RWPE1 (cell line): ENCODE data around the gene ADAD1.
"Not testable (repeated sequence)": the region's sequence is repeated elsewhere in the genome, so short reads cannot be mapped to it uniquely, and the experiment has no call there.

ENCODE experiments used
- CTCF ChIA-PET: fragments of 350-600 bp; sonication (Branson Sonifier 250); formaldehyde crosslinking; extraction: SDS; loops from one replicate; lab custom pipeline; 2021; lab: Yijun Ruan, JAX
- POLR2A ChIA-PET: fragments of 400-600 bp; formaldehyde crosslinking; extraction: SDS; loops from one replicate; lab custom pipeline; 2020; ENCODE audit warnings: antibody characterized with exemption; ENCODE audit not compliant: low non-redundant PET; lab: Yijun Ruan, JAX
- DNase-seq: peaks from one replicate; pipeline ENCODE4 v3.0.0; 2012; ENCODE audit warnings: low spot score
- H3K27ac ChIP-seq: fragments of 450-650 bp; 2 replicates; pipeline ENCODE4 v1.5.1; 2017
- TF ChIP-seq, protein P1 (sequence below): fragments of 450-650 bp; conservative IDR thresholded peaks from 2 replicates; pipeline ENCODE4 v1.5.1; 2017; ENCODE audit warnings: low read depth, mild to moderate bottlenecking

The ADAD1 gene

DNA sequence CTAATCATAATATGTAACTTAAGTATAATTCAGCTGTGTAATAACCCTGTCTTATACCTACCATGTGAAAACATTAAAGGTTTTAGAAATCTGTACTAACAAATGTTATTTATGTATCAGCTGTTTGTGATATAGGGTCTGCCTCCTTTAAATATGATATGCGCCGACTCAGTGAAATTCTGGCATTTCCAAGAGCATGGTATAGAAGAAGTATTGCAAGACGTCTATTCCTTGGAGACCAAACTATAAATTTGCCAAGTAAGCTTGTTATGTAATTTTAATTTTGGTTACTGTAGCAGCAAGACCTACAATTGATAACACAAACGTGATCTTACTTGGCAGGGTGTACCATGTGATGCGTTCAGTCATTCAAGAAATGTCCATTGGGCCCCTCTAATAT is 32.3 kb upstream of the ADAD1 start:
- no peak overlapping the region for H3K27ac ChIP-seq
- ChIA-PET CTCF (no interaction called here), POLR2A (no interaction called here)
- TF ChIP-seq, protein P1, sequence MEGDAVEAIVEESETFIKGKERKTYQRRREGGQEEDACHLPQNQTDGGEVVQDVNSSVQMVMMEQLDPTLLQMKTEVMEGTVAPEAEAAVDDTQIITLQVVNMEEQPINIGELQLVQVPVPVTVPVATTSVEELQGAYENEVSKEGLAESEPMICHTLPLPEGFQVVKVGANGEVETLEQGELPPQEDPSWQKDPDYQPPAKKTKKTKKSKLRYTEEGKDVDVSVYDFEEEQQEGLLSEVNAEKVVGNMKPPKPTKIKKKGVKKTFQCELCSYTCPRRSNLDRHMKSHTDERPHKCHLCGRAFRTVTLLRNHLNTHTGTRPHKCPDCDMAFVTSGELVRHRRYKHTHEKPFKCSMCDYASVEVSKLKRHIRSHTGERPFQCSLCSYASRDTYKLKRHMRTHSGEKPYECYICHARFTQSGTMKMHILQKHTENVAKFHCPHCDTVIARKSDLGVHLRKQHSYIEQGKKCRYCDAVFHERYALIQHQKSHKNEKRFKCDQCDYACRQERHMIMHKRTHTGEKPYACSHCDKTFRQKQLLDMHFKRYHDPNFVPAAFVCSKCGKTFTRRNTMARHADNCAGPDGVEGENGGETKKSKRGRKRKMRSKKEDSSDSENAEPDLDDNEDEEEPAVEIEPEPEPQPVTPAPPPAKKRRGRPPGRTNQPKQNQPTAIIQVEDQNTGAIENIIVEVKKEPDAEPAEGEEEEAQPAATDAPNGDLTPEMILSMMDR: no peak
- DNase-seq: no peak

DNA sequence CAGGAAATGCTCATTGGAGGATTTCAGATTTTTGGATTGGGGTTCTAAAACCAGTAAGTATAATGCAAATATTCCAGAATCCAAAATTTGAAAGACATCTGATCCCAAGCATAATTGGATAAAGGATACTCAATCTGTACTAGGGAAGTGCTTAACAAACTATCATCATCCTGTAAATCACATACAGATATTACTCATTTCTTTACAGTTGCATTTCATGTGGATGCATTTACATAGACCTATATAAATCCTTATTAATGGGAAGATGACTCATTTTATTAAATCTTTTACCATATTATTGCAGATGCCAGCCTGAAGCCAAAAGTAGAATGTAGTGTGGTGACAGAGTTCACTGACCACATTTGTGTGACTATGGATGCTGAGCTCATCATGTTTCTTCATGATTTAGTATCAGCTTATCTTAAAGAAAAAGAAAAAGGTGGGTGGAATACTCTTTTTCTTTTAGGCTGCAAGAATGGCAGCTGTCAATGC is 22.4 kb upstream of the ADAD1 start:
- ChIA-PET POLR2A (no interaction called here), CTCF (no interaction called here)
- DNase-seq: no peak
- no peak overlapping the region for H3K27ac ChIP-seq
- TF ChIP-seq, protein P1: no peak

DNA sequence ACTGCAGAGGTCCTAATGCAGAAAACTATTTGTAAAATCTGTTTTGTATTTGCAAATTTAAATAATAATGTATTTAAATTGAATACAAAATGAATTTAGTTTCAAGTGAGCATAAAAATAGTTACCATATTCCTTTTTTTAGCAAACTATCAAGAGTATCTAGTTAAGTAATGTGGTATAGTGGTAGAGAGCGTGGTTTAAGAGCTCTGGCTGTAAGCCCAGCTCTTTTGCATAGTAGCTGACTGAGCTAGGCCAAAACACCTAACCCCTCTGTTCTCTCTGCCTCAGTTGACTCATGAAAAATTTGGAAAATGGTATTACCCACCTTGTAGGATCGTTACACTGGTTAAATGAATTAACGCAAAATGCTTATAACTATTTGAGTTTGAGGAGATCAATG is 18.1 kb upstream of the ADAD1 start:
- no peak overlapping the region for H3K27ac ChIP-seq
- TF ChIP-seq, protein P1: no peak
- DNase-seq: no peak
- ChIA-PET CTCF (interaction anchor here (0.5 kb wide), 1 partner anchor 51 kb away, joined by 3 read pairs; no protein-coding TSS in a partner anchor), POLR2A (no interaction called here)

DNA sequence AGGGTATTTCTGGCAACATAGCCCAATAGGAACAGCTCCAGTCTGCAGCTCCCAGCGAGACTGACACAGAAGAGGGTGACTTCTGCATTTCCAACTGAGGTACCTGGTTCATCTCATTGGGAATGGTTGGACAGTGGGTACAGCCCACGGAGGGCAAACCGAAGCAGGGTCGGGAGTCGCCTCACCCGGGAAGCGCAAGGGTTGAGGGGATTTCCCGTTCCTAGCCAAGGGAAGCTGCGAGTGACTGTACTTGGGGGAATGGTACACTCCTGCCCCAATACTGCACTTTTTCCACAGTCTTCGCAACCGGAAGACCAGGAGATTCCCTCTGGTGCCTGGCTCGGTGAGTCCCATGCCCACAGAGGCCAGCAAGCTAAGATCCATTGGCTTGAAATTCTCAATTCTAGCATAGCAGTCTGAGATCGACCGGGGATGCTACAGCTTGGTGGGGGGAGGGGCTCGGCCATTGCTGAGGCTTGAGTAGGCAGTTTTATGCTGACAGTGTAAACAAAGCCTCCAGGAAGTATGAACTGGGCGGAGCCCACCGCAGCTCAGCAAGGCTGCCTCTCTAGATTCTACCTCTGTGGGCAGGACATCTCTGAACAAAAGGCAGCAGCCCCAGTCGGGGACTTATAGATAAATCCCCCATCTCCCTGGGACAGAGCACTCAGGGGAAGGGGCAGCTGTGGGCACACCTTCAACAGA is 14.0 kb upstream of the ADAD1 start:
- no peak overlapping the region for H3K27ac ChIP-seq
- CTCF ChIA-PET: interaction anchor here (0.5 kb wide), 1 partner anchor 11 kb away, joined by 3 read pairs; no protein-coding TSS in a partner anchor
- TF ChIP-seq, protein P1: no peak
- POLR2A ChIA-PET: no interaction called here
- DNase-seq: no peak

DNA sequence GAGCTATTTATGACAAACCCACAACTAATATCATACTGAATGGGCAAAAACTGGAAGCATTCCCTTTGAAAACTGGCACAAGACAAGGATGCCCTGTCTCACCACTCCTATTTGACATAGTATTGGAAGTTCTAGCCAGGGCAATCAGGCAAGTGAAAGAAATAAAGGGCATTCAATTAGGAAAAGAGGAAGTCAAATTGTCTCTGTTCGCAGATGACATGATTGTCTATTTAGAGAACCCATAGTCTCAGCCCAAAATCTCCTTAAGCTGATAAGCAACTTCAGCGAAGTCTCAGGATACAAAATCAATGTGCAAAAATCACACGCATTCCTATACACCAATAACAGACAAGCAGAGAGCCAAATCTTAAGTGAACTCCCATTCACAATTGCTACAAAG is 10.0 kb upstream of the ADAD1 start:
- DNase-seq, POLR2A ChIA-PET, H3K27ac ChIP-seq, CTCF ChIA-PET: not testable (repeated sequence)

DNA sequence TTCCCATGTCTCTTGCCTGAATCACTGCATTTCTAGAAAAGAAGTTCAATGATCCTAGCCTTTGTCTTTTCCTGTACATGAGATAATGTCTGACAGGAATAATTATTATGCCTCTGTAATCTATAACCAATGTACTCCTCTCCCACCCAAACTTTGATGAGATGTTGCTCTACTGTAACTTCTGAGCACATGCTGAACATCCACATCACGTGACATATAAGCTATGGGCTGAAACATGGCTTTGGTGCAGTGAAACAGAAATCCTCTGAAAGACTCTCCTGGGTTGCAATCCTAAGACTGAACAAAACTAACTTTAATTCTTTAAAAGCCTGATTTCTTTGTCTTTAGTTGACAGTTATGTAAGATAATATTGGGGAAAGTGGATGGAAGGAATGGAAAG is 1.5 kb upstream of the ADAD1 start:
- H3K27ac ChIP-seq: no peak overlapping the region
- ChIA-PET CTCF (no interaction called here), POLR2A (no interaction called here)
- TF ChIP-seq, protein P1: no peak
- DNase-seq: no peak

DNA sequence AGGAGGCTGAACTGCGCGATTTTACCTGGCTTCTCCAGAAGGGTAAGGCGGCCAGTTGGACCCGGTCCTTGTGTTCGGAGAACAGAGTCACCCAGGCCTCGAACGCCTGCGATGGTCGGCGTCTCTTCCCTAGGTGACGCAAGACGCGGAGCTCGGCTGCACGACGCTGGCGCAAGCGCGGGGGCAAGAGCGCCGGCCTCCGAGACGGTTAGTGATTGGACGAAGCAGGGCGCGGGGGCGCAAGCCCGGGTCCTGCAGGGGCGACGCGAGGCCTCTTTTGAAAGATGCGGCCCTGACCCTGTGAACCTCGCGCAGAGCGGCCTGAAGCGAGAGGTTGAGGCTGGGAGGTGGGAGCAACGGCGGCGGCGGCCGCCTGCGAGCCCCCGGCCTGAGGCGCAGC is 428 bp downstream of the ADAD1 start:
- CTCF ChIA-PET: no interaction called here
- no peak for DNase-seq

More for the DNA sequence above, 428 bp downstream of the ADAD1 start:
- POLR2A ChIA-PET: no interaction called here
- TF ChIP-seq, protein P1: no peak
- no peak overlapping the region for H3K27ac ChIP-seq
